ENCODE data around the gene GRAP.

GRCh38 chr17:18986541-18987229 is 60.1 kb downstream of the GRAP start:
- TF ChIP-seq POLR2A (IDR thresholded peaks at IDR 0.05) (no peak), CTCF (IDR thresholded peaks at IDR 0.05) (no peak)

Data from body of pancreas (tissue), 4 donors.